ENCODE measurements around the gene CST3.
"Not testable (repeated sequence)": the region's sequence is repeated elsewhere in the genome, so short reads cannot be mapped to it uniquely, and the experiment has no call there.

The CST3 gene

DNA sequence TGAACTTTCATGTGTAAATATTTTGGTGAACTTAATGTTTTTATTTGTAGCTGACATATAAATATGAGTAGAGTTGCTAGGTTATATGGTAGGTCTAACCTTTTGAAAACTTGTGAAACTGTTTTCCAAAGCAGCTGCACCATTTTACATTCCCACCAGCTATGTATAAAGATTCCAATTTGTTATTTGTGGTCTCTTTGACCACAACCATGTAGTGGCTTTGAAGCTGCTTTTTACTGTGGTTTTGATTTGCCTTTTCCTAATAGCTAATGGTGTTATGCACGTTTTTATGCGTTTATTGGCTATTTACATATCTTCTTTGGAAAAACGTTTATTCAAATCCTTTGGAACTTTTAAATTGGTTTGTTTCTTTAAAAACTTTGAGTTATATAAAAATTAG is 10.3 kb downstream of the CST3 start:
- DNase-seq (ENCODE audit: low spot score) = no peak

DNA sequence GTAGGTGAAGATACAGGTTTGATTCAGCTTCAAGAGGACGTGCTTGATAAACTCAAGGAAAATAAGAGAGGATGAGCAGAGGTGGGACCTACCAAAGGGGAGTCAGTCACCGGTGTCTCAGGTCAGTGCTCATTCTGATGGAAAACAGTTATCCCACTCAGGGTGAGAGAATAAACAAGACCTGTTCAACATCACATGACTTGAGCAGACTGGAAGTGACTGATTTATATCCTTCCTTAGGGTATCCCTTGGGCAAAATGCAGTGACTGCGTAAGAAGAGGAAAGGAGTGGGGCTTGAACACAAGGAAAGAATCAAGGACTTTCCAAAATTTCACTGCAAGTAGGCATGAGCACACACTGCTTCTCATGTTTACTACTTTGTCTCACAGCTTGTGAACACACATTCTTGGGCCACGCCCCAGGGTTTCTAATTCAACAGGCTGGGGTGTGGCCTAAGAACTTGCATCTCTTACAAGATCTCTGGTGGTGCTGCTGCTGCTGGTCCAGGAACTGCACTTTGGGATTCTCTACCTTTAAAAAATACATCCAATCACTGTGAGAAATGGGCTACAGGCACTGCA is 11.6 kb downstream of the CST3 start:
- DNase-seq (ENCODE audit: low spot score) = no peak

DNA sequence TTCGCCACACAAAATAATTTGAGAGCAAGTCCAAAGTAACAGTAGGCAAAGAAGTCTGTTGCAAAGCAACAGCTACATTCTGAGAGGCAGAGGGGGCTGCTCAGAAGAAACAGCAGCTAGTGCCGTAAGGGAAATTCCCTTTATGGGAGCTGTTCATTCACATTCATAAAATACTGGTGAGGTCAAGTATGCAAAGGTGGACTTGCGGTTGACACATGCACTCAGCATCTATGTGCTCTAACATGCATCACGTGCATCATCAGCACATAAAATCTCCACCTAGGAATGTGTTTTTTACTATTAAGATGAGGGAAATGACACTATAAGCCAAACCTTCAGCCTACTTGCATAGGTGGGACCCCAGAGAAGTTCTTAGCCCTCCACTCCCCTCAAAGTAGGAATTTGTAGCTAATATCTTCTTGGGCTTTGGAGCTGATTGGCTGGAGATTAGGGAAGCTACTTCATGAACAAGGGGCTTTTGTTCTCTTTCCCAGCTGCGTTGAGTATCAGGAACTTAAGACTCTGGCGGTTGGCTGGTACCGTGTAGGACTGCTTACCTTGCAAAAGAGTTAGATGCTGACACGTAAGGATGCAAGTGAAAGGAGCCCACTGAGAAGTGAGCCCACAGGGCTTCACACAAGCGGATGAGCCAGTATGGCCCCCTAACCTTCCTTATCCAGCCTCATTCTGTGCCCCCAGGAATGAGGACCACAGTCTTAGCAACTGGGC is 12.4 kb downstream of the CST3 start:
- DNase-seq (ENCODE audit: low spot score) = no peak

DNA sequence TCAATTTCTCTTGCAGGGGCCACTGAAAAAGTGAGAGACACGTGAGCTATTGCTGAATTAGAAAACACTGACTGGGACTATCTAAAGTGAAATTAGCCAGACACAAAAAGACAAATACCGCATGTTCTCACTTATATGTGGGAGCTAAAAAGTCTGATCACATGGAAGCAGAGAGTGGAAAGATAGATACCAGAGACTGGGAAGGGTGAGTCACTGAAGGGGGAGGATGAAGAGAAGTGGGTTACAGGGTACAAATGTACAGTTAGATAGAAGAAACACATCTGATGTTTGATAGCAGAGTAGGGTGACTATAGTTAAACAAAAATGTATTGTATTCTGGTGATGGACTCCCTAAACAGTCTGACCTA is 13.4 kb downstream of the CST3 start:
- DNase-seq (ENCODE audit: low spot score) = no peak

DNA sequence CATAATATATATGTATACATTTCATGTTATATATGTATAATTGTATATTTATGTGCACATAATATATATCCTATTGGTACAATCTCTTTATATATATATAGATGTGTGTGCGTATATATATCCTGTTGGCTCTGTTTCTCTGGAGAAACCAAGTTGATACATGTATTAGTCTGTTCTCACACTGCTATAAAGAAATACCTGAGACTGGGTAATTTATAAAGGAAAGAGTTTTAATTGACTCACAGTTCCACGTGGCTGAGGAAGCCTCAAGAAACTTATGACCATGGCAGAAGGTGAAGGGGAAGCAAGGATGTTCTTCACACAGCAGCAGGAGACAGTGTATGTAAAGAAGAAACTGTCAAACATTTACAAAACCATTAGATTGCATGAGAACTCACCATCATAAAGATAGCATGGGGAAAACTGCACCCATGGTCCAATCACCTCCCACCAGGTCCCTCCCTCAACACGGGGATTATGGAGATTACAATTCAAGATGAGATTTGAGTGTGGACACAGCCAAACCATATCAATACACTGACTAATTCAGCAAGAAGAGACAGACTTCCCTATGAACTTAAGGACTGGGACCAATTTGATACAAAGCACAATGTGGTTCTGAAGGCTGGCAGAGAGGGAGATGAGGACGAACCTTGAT is 14.0 kb downstream of the CST3 start:
- DNase-seq (ENCODE audit: low spot score) = no peak

DNA sequence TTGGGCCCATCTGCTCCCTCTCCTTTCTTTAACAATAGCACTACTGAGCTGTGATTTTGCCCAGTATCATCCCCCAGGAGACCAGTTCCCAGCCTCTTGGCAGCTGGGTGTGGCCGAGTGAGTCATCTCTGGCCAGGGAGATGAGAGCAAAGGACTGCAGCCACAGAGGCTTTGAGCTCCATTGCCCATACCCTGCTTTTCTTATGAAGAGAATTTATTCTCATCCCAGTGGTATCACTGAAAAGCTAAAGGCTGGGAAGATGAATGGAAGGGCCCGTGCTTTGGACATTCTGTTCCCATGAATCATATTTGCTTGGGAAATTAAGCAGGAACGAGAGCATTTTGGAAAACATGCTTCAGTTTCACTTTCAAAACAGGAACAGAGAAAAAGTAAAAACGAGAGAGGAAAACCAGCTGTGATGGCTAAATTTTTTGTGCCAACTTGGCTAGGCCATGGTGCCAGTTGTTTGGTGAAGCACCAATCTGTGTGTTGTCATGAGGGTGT is 14.9 kb downstream of the CST3 start:
- DNase-seq (ENCODE audit: low spot score) = no peak

DNA sequence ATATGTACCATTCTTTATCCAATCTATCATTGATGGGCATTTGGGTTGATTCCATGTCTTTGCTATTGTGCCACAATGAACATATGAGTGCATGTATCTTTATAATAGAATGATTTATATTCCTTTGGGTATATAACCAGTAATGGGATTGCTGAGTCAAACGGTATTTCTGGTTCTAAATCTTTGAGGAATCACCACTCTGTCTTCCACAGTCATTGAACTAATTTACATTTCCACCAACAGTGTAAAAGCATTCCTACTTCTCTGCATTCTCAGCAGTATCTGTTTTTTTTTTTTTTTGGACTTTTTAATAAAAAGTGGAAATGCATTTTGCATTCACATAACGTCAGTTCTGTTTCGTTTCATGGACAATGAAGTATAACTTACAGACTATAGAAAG is 15.4 kb downstream of the CST3 start:
- DNase-seq (ENCODE audit: low spot score) = not testable (repeated sequence)

DNA sequence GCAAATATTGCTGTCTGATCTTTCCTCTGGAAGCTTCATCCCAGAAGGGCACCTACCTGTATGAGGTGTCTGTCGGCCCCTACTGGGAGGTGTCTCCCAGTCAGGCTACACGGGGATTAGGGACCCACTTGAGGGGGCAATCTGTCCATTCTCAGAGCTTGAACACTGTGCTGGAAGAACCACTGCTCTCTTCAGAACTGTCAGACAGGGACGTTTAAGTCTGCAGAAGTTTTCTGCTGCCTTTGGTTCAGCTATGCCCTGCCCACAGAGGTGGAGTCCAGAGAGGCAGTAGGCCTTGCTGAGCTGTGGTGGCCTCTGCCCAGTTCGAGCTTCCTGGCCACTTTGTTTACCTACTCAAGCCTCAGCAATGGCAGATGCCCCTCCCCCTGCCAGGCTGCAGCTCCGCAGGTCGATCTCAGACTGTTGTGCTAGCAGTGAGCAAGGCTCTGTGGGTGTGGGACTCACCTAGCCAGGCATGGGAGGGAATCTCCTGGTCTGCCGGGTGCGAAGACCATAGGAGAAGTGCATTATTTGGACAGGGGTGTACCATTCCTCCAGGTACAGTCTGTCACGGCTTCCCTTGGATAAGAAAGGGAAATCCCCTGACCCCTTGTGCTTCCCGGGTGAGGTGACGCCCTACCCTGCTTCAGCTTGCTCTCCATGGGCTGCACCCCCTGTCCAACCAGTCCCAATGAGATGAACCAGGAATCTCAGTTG is 16.9 kb downstream of the CST3 start:
- not testable (repeated sequence) for DNase-seq (ENCODE audit: low spot score)

DNA sequence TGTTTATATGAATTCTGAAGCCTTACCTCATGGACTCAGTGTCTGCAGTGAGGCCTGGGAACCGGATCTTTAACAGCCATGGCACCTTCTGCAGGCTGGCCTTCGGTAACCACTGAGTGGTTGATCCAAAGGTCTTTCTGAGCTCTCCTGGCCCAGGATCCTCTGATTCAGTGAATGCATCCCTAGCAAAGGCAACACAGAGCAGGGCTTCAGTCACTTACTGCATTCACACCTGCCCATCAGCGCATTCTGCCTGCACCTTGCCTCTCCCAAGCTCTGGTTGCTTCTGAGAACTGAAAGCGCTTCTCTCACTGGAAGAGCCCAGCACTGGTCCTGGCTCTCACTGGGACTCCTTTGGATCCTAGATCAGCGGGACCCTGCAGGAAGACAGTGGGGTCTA is 23.6 kb downstream of the CST3 start:
- DNase-seq (ENCODE audit: low spot score) = no peak

DNA sequence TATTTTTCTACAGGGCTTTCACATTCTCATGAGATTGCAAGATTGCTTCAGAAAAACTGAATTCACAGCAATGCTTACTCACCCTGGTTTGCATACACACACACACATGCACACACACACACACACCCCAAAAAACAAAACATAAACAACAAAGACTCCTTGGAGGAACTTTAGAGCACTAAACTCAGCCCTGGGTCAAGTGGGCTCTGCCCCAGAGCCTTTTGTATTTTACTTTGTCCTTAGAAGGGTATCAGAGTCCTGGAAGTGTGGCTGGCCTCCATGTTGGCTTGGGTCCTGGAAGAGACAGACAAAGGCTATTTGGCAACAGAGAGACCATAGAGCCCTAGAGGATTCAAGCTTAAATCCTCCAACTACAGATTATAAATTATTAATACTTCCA is 24.1 kb downstream of the CST3 start:
- no peak for DNase-seq (ENCODE audit: low spot score)

DNA sequence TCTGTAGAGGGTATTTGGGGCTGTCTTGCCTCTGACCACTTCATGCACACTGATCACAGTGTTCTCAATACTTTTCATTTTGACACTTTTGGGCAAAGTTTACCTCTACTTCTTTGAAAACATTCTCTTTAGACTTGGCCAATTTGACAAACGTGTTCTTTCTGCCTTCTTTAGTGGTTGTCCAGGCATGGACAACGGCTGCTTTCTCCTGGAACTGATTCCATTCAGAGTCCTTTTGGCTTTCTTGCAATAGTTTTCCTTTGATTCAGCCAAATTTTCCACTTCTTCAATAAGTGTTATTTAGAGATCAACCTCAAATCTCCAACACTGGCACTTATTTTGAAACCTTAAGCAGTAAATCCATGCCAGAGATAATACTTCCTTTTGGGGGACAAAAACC is 25.4 kb downstream of the CST3 start:
- DNase-seq (ENCODE audit: low spot score) = no peak

DNA sequence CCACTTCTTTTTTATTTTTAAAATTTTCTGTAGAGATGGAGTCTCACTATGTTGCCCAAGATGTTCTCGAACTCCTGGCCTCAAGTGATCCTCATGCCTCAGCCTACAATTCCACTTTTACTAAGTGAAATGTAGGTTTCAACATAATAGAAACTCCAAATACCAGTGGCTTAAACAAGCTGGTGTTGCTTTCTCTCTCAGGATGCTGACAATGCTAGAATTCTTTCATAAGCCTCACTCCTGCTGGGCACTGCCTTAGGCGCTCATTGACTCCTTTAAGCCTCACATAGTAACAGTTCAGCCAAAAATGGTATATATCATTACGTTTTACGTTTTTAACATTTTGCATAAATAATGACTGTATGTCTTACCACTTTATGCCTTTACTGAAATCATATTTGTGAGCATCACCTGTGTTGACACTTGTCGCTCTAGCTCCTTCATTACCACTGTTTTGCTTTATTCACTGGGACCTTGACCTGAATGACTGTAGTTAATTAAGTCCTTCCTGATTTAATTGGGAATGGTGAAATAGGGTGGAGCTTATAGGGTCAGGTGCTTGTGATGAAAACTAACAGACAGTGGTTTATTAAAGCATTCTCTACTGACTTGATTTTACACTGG is 28.2 kb downstream of the CST3 start:
- DNase-seq (ENCODE audit: low spot score) = no peak

DNA sequence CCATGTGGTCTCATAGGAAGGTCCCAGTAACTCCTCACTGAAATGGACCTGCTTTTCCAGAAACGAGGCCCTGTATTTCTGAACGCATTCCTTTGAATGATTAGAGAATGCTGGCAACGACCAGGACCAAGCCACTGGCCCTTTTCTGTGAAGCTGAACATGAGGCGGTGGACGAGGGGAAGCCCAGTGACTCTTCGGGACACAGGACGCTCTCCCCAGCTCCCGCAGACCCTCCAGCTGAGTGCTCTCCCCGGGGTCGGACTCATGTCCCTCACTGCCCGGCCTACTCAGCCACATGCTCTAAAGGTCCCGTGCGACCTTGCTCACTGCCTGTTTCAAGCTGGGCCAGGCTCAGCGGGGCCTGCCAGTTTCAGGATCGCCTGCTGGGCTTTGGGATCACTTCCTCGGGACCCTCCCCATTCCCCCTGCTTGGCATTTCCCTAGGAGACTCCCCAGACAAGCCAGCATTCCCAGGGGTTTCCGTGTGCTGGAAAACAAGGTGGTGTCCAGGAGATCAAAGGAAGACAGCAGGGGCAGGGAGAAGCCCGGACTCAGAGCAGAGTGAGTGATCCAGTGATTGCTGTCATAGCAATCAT is 29.4 kb downstream of the CST3 start:
- no peak for DNase-seq (ENCODE audit: low spot score)

DNA sequence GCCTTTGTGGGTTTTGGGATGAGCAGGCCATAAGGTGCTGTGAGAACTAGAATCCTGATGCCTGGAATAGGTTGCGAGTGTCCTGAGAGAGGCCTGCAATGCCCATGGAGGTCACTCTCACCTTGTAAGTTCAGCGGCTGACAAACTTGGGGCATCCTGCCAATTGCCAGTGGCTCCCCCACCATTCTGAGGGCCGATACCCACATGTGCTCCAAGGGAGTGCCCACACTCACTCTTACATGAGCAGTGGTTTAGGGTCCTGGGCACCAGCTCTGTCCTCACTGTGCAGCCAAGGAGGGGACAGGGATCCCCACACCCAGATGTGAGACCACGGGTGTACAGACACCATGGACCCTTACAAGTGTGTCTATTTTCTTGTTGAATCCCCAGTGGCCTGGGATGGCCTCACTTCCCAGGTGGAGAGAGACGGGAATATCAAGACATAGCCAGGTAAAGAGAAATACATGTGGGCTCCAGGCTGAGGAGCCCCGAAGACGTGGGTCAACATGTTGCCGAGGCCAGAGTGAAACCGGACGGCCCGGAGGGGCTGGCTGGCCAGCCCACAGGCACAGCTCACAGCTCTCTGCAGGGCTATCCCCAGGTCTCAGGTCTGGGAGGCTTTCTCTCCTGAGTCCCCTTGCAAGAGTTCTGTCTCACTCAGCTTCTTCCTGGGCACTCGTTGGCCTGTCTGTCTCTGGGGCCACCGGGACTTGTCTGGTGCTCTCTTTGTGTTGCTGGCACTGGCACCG is 30.1 kb downstream of the CST3 start:
- no peak for DNase-seq (ENCODE audit: low spot score)

DNA sequence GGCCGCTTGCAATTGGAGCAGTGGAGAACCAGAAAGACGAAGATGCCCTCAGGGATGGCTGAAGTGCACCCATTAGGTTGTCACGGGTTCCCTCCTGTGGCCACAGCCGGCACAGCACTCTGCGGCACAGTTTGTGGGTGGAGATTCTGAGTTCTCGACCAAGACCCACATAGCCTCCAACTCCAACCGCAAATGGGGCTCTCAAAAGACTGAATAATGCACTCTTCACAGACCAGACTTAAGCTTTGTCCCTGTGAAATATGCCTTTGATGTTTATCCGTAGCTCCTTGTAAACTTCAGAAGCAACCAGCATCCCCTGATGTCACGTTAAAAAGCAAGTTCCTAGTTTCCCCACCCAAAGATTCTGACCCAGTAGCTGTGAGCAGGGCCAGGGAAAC is 31.1 kb downstream of the CST3 start:
- peak; percentile 73 for DNase-seq (ENCODE audit: low spot score)

DNA sequence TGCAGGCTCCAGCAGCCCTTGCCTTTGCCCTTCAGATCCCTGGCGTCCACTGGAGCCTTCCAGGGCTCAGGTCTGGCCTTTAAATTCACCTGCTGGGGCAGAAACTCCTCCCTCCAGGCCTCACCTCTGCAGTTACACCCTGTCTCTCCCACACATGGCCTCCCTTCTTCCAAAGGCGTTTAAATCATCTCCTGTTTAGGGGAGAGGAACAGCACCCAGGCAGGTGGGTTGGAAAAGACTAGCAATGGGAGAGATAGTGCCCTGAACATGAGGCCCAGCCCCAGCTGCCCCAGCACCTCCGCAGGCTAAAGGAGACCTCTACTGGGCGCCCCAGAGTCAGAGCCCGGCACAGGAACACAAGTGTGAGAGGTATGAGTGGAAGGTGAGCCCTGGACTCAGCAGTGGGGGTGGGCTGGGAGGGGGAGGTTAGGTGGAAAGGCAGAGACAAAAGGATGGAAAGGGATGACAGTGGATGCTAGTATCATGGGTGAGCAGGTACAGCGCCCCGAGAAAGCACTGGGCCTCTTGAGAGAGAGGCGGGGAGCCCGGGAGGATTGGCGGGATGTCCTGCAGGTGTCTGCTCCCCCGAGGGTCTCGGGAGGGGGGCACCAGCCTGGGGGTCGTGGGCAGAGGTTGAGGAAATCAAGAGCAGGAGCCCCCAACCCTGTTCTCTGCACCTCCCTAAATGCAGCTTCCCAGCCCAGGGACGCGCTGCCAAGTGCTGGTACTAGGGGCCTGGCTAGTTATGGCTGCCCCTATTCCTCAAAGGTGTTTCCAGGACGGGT is 31.7 kb downstream of the CST3 start, which contains the start of gene CST9:
TSS of gene CST9 (minus strand) at position 51 of the 785 bp plus-strand sequence. CDS start 53 bp downstream, outside the sequence.
- DNase-seq (ENCODE audit: low spot score) = no peak

DNA sequence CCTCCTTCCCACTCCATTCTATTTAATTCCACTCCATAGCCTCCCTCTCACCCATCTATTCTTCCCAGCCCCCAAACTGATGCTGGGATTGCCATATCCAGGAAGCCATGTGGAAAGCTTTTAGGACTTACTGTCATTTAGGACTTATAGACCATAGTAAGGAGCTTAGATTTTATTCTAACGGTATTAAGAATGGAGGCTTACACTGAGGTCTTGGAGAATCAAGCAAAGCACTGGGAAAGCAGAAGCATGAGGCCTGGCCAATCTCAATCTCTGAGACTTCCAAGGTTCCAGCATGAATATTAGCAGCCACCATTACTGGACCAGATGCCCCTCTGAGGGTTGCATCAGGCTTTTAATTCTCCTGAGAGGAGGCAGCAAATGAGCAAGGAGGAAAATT is 33.4 kb downstream of the CST3 start:
- DNase-seq (ENCODE audit: low spot score) = no peak

DNA sequence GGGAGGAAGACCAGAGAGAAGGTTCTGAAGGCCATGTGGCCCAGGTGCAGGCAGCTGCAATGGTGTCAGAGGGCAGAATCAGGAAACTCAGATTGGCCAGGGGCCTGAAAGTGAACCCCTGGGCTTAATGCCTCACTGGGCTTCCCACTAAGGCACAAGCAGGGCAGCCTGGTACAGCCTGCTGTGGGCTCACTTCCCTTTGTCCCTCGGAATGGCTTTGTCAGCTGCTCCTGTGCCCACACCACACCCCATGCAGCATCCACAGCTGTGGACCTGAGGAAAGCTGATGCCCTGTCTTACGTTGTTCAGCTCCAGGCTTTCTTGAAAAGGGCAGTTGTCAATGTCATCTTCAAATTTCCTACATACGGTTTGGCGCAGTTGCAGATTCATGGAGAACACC is 34.4 kb downstream of the CST3 start:
- DNase-seq (ENCODE audit: low spot score) = no peak

DNA sequence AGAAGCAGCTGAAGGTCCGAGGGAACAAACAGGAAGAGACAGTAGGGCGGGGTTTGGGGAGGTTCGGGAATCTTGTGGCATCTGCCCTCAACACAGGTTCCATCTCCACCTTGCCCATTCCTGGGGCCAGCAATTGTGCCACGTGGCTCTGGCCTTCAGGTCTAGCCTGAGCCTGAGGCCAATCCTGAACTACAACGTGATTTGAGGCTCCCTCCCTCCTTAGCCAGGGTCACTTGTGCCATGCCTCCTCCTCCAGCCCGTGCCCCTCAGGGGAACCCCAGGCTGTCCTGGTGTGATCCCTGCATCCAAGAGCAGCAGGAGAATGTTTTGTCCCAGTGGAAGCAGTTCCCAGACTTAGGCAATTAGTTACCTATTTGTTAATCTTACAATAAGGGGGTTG is 35.1 kb downstream of the CST3 start:
- DNase-seq (ENCODE audit: low spot score) = no peak

DNA sequence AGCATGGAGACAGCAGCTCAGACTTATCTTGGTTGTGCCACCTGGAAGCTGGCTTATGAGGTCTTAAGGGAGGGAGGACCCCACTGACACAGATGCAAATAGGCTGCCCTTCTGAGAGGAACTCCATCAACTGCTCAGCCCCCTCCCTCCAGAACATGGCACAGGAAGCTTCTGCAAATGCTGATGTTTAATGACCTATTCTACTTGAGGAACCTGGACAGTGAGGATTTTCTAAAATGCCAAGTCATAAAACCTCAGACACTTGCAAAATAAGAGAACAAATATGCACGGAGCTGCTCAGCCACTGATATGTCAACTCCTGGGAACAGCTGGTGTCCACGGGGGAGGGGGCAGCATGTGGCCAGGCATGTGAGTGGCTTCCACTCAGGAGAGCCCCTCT is 35.5 kb downstream of the CST3 start:
- no peak for DNase-seq (ENCODE audit: low spot score)
